Islet precursor cell (in vitro differentiated cells): ENCODE results near the gene HIPK4.

ENCODE experiments used
- DNase-seq: peaks from one replicate; pipeline ENCODE4 v3.0.0-alpha.2; 2018

Gene HIPK4

DNA sequence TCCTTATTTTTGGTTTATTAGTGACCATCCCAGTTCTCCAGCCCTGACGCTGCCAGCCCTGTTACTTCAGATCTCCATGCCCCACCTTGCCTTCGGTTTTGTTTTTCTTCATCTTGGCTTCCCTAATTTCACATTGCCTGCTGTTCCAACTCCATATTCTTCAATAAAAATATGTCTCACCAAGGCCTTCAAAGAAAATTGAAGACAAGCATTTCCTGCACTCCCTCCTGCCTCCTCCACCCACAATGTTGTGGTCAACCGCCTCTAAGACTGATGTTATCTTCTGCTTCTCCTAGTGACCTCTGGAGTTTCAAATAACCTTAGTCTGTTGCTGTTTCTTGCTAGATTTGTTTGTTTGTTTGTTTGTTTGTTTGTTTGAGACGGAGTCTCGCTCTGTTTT, 26.9 kb downstream of the HIPK4 start:
- DNase-seq, result peak; percentile 44

DNA sequence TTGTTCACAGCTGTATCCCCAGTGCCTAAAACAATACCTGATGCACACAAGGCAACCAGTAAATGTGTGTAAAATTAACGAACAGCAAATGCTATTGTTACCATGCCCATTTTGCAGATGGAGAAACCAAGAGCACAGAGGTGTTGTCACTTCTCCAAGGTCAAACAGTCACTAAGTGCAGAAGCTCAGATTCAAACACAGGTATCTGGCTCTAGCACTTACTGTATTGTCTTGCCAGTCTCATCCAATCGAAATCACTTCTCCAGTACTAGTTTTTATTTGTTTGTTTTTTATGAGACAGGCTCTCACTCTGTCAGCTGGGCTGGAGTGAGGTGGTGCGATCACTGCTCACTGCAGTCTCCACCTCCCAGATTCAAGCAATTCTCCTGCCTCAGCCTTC, 27.8 kb downstream of the HIPK4 start:
- DNase-seq, result peak; percentile 49

GRCh38 chr19:40360708-40361241, 29.2 kb downstream of the HIPK4 start:
- peak; percentile 74 for DNase-seq

DNA sequence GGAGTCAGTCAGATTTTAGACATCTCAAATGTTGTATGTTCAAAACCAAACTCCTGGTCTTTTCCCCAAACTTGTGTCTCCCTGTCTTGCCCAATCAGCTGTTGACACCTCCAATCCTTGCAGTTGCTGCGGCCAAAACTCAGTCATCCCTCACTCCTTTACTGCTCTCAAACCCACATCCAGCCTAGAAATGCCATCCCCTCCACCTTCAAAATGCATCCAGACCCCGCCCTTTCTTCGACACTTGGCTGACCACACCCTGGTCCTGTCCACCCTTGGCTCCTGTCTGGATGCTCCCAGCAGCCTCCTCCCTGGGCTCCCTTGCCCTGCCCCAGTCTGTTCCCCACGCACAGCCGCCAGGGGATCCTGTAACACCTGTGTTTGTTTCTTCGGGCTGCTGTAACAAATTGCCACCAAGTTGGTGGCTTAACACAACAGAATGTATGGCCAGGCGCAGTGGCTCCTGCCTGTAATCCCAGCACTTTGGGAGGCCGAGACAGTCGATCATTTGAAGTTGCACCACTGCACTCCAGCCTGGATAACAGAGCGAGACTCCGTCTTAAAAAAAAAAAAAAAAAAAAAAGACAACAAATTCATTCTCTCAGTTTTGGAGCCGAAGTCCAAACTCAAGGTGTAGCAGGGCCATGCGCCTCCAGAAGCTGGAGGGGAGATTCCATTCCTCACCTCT, 29.8 kb downstream of the HIPK4 start:
- DNase-seq, result peak; percentile 51

- no peak for DNase-seq
Measured at GRCh38 chr19:40358773-40359172, 31.2 kb downstream of the HIPK4 start.

GRCh38 chr19:40357640-40358039, 32.3 kb downstream of the HIPK4 start:
- DNase-seq, result no peak

- no peak for DNase-seq
Measured at GRCh38 chr19:40356681-40357595, 33.0 kb downstream of the HIPK4 start.

DNA sequence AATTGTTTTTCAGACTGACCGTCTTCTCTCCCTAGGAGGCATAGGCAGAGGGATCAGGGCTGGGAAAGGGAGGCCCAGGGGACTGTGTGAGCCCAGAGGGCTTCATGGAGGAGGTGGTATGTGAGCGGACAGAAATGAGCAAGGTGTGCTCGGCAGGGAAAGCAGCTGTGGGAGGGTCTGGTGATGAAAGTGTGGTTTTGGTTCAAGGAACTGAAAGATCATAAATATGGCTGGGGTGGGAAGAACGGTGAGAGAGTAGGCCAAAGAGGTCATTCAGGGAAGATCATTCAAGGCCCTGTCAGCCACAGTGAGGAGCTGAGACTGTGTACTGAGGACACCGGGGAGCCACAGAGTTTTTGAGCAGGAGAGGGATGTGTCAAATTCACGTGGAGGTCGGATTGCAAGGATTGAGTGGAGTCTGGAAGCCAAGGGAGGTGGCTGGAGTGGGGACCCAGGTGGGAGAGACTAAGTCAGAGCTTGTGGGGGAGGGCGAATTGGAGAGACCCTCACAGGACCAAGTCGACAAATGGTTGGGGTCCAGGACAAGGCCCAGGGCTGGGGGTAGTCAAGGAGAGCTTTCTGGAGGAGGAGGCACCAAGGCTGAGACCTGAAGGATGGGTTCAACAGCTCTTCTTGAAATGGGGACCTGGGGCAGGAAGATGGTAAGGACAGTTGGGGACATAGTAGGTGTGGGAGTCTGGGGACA, 33.9 kb downstream of the HIPK4 start:
- DNase-seq, result no peak

DNA sequence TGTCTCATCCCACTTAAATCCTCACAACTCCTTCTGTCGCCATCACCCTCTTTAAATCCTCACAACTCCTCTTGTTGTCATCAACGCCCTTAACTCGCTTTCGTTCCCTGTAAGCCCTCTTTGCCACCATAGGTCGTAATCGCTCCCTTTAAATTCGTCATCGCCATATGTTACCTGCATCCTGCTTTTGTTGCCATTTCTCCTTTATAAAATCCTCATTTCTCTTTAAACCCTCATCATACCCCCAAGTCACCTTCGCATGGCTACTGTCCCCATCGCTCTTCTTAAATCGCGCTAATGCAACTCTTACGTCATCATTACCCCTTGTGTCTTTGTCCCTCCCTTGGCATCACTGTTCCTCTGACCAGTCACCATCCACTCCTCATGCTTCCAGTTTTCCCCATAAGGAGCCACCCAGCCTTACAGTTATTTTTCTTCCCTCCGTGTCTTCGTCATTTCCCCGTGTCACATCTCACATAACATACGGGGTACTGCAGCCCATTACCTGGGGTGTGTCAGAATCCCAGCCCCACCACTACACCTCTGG, 40.9 kb downstream of the HIPK4 start:
- DNase-seq, result no peak

- DNase-seq, result peak; percentile 100
Measured at GRCh38 chr19:40348125-40348913, 41.7 kb downstream of the HIPK4 start, which contains the start of the genes C19orf47 and PLD3. Gene C19orf47 (minus strand): TSS chr19:40348397. CDS start chr19:40341857, 6,540 bp downstream. Gene PLD3 (plus strand): TSS chr19:40348695. CDS start chr19:40366484, 17,789 bp downstream.

DNA sequence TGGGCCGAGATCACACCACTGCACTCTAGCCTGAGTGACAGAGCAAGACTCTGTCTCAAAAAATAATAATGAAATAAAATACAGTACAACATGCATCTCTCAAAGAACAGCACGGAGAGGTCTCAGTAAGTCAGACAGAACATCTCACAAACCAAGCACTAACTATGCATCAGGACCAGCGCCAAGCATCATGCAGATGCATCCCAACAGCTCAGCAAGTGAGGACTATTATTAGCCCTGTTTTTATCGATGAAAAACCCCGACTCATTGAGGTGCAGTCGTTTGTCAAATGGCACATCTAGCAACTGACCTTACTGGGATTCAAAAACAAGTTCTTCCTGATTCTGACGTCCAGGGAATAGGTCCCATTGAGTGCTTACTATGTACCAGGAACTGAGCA, 45.6 kb downstream of the HIPK4 start:
- no peak for DNase-seq

- no peak for DNase-seq
Measured at GRCh38 chr19:40342644-40343311, 47.2 kb downstream of the HIPK4 start.

- DNase-seq, result peak; percentile 83
Measured at GRCh38 chr19:40341601-40342482, 48.1 kb downstream of the HIPK4 start.

- no peak for DNase-seq
Measured at GRCh38 chr19:40339018-40339728, 50.8 kb downstream of the HIPK4 start.

- no peak for DNase-seq
Measured at GRCh38 chr19:40337594-40337993, 52.4 kb downstream of the HIPK4 start.

GRCh38 chr19:40337107-40337506, 52.9 kb downstream of the HIPK4 start:
- DNase-seq, result no peak

DNA sequence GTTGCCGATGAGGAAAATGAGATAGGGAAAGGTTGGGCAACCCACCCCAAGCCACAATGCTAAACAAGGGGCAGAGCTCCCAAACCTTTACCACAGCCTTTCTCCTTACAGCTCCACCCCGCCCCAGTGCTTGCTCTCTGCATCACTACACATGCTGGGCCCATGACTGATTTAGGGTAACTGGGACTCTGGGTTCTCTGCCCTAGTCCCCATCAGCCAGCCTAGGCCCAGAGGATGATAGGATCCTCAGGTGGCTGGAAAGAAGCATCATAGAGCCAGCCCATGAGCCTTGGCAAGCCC, 53.4 kb downstream of the HIPK4 start:
- no peak for DNase-seq

- DNase-seq, result no peak
Measured at GRCh38 chr19:40335855-40336600, 54.0 kb downstream of the HIPK4 start.

DNA sequence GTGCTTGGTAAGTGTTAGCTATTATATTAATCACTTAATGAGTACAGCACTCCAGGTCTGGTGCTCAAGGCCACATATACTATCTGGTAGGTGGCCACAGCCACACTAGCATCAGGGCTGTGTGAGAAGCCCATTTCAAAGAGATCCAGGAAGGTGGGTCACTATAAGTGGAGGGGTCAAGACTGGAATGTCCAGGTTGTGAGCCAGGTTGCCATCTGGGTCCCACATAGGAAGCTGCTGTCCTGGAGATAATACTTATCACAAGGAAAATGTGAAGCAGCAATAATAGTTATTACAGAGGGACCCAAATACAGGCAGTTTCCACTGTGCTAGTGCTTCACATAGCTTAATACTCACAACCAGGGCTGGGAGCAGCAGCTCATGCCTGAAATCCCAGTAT, 54.9 kb downstream of the HIPK4 start:
- DNase-seq, result no peak
